GM18526 (cell line): Measurements from ENCODE around the gene DCP1B.

Experiments used
- POLR2A ChIP-seq: IDR thresholded peaks from 3 replicates; pipeline ENCODE4 v1.6.1; 2011; ENCODE audit not compliant: insufficient read length; ENCODE audit errors: extremely low read depth

The DCP1B gene

GRCh38 chr12:1920971-1921370 is 83.3 kb downstream of the DCP1B start:
- TF ChIP-seq POLR2A = no peak

DNA sequence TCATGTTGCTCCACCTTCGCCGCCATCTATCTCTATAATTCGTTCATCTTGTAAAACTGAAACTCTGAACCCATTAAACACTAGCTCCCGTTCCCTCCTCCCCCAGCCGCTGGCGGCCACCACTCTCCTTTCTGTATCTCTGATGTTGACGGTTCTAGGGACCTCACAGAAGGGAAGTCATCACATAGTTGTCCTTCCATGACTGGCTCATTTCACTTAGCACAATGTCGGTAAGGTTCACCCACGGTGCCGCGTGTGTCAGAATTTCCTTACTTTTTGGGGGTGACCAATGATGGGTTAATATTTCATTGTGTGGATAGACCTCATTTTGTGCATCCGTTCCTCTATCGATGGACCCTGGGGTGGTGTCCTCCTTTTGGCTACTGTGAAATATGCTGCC is 83.8 kb downstream of the DCP1B start:
- no peak for TF ChIP-seq POLR2A

DNA sequence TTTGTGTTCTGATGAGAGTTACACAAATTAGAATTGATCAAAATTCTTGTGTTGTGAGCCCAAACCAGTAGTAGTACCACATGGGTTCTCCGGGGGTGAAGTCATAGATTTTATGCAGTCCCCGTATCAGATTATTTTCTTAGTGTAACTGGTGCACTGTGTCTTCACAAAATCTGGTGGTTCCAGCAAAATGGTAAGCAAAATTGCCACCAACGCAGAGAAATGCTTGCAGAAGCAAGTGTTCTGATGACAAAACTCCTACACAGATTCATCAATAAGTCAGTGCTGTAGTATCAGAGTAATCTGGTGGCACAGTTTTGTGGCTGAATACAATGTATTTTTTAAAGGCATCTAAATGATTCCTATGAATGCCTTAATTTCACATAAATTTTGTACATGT is 84.5 kb downstream of the DCP1B start:
- no peak for TF ChIP-seq POLR2A

DNA sequence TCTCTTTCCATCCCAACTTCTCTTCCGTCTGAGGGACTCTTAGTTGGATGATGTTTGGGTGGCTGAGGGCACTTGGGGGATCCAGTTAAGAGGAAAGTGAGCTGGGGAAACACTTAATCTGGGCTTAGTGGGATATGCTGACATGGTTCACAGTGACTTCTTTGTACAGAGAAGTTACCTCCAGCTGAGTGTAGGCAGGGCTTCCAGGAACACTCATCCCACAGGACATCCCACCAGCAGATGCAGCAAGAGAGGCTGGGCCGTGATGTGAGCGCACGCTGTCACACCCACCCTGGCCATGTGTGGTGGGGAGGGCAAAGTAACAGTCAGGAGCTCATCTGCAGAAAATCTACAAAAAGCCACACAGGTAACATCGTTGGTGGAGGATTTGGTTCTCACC is 85.0 kb downstream of the DCP1B start:
- no peak for TF ChIP-seq POLR2A

- TF ChIP-seq POLR2A = no peak
These were observed 85.4 kb downstream of the DCP1B start for GRCh38 chr12:1918884-1919236.

- no peak for TF ChIP-seq POLR2A
These were observed 86.0 kb downstream of the DCP1B start, which contains the start of gene CACNA2D4 for GRCh38 chr12:1918081-1918883. TSS of gene CACNA2D4 (minus strand) at chr12:1918652. CDS start at chr12:1918473, 179 bp downstream.

GRCh38 chr12:1917172-1918070 is 86.8 kb downstream of the DCP1B start:
- TF ChIP-seq POLR2A = no peak

- TF ChIP-seq POLR2A = no peak
These were observed 87.7 kb downstream of the DCP1B start for GRCh38 chr12:1916371-1917171.

DNA sequence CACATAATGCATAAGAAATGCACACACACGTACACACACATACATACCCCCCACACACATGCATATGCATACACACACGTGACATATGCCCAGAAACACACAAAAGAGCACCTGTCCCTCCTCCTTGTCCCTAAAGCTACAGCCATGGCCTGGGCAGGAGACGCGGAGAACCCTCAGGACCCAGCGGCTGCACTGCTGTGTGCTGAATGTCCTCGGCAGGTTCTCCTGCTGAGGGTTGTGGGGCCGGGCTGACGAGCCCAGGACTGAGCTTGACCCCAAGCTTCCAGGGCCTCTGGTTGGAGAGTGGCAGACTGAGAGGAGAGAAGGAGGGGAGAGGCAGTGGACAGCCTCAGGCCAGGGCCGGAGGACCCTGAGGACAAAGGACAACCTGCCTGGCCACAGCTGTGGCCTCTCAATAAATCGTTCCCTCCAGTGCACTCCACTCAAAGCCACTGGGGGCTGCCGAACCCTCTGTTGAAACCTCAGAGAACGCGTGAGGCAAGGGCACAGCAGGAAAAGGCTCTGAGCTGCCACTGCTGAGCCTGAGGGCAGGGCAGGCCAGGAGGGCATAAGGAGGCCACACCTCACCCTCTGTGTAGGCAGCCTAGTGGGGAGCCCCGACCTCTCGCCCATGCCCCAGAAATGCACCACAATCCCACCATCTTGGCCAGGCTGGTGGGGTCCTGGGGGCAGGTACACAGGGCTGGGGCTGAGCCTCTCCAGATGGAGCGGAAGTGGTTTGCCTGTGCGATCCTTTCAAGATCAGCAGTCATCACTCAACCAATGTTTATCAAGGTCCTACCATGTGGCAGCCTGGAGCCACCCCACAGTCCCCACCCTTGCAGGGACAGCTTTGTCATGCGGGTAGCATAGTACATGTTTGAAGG is 88.9 kb downstream of the DCP1B start:
- no peak for TF ChIP-seq POLR2A

- no peak for TF ChIP-seq POLR2A
These were observed 89.9 kb downstream of the DCP1B start for GRCh38 chr12:1914114-1914911.

GRCh38 chr12:1913377-1914113 is 90.7 kb downstream of the DCP1B start:
- TF ChIP-seq POLR2A = no peak

- no peak for TF ChIP-seq POLR2A
These were observed 91.5 kb downstream of the DCP1B start for GRCh38 chr12:1912580-1913376.
